Measurements from ENCODE around the gene EPHA4. TPM values are rescaled to one million over a fixed set of nuclear protein-coding genes. Genes with fewer than 3 reads are reported as not detected.

The EPHA4 gene
- polyA plus RNA-seq, 3 donors from 2014 or later, result 6.7 to 18.0 (median 14.2) TPM

DNA sequence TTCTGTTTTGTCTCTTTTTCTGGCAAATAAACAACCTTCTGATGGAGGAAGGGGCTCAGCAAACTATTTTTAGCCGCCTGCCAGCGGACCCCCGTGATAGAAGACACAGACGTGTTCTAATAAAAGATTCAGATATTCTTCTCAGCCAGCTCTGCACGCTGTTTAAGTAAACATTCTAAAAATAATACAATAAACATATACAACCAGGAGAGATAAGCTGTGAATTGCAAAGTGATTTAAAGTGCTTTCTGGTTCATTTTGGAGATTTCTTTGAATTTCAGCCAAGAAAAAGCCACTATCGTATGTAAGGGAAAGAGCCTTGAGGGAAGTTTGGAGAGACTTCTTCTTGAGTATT lies 201.3 kb downstream of the EPHA4 start:
- H3K27ac Mint-ChIP-seq, result no peak overlapping the region
- no peaks in the 10 kb centered on the region for H3K9me3 Mint-ChIP-seq
- no peak overlapping the region for H3K4me3 Mint-ChIP-seq
- DNase-seq, result no peak
- H3K27me3 Mint-ChIP-seq (ENCODE audit: low read depth in 3 of 3), result peaks cover 0 to 21% (median 1%) of the 10 kb centered on the region in 3 donors
- H3K36me3 Mint-ChIP-seq, result no peaks in the 10 kb centered on the region
- H3K4me1 Mint-ChIP-seq, result no peaks in the 10 kb centered on the region

DNA sequence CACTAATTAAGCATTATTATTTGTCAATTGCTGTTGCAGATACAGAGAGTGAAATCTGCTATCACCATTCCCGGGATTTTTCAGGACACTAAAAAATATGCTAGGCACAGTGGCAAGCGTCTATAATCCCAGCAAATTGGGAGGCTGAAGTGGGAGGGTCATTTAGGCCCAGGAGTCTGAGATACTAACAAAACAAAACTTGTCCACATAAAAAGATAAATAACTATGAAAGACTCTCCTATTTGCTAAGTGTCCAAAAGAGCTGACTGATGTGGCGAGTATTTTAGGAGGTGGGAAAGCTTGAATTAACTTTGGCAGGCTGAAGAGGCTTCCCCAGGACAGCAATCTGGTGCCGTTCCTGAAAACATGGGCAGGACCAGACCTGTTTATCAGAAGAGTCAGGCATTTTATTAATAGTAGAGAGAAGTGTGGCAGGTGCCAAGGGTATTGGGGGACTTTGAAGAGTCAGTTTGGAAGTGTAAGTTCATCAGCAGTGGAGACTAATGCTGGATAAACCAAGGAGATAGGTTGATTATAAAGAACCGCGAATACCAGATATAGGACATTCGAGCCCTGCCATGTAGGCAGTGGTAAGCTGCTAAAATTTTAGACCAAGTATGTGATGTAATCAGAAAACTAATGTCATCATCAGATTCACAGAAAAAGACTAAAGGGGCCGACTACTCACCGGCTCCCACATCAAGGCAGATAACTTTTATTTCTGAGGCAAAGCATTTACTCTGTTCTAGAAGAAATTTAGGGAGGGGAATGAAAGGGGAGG lies 201.8 kb downstream of the EPHA4 start:
- peaks cover 0 to 21% (median 1%) of the 10 kb centered on the region in 3 donors for H3K27me3 Mint-ChIP-seq (ENCODE audit: low read depth in 3 of 3)
- no peaks in the 10 kb centered on the region for H3K9me3 Mint-ChIP-seq
- no peak for DNase-seq
- H3K36me3 Mint-ChIP-seq, result no peaks in the 10 kb centered on the region
- no peak overlapping the region for H3K27ac Mint-ChIP-seq
- H3K4me3 Mint-ChIP-seq, result no peak overlapping the region
- H3K4me1 Mint-ChIP-seq, result no peaks in the 10 kb centered on the region
